Progenitor cell of endocrine pancreas (in vitro differentiated cells): Measurements from ENCODE around the gene MAML2. TPM values are rescaled to one million over a fixed set of nuclear protein-coding genes. Genes with fewer than 3 reads are reported as not detected.
A peak's percentile ranks its signal among the peaks of the same experiment; 100 is the strongest.

Experiments
- DNase-seq: peaks from one replicate; pipeline ENCODE4 v3.0.0; 2021; ENCODE audit warnings: low spot score; ENCODE audit not compliant: unreplicated experiment
- H3K27ac Mint-ChIP-seq: 2 replicates; pipeline ENCODE4 v1.8.0; 2021; ENCODE audit warnings: mild to moderate bottlenecking, moderate library complexity, mixed read lengths
- H3K27me3 Mint-ChIP-seq: 2 replicates; pipeline ENCODE4 v1.8.0; 2021; ENCODE audit warnings: mixed read lengths
- H3K36me3 Mint-ChIP-seq: 2 replicates; pipeline ENCODE4 v1.8.0; 2022; ENCODE audit warnings: mixed read lengths; ENCODE audit not compliant: insufficient read depth
- H3K4me1 Mint-ChIP-seq: 2 replicates; pipeline ENCODE4 v1.8.0; 2021; ENCODE audit warnings: low read depth, mixed read lengths
- H3K4me3 Mint-ChIP-seq: 2 replicates; pipeline ENCODE4 v1.8.0; 2021; ENCODE audit warnings: low read depth, mild to moderate bottlenecking, moderate library complexity, mixed read lengths
- H3K9me3 Mint-ChIP-seq: 2 replicates; pipeline ENCODE4 v1.8.0; 2021; ENCODE audit warnings: low read depth, mixed read lengths
- CTCF ChIP-seq: fragments of 200-600 bp; sonication (generic); IDR thresholded peaks from one replicate; pipeline ENCODE4 v1.5.0; 2021; ENCODE audit warnings: antibody characterized with exemption, mild to moderate bottlenecking; ENCODE audit not compliant: unreplicated experiment
- total RNA-seq: library from RNA; stranded (reverse); gene quantifications from 2 replicates; pipeline ENCODE4 v1.2.1, GENCODE V29; 2021

Gene MAML2
- total RNA-seq, 1 donor from 2014 or later: 17.6 TPM

GRCh38 chr11:96074551-96075310 lies 268.3 kb downstream of the MAML2 start:
- no peak for TF ChIP-seq CTCF
- peaks cover 21% of the 10 kb centered on the region for H3K4me1 Mint-ChIP-seq
- peak overlapping the region; percentile 26 for H3K27ac Mint-ChIP-seq
- no peak for DNase-seq
- no peaks in the 10 kb centered on the region for H3K27me3 Mint-ChIP-seq
- no peaks in the 10 kb centered on the region for H3K9me3 Mint-ChIP-seq
- H3K36me3 Mint-ChIP-seq: peaks cover 4% of the 10 kb centered on the region
- no peak overlapping the region for H3K4me3 Mint-ChIP-seq

GRCh38 chr11:96073536-96073935 lies 269.5 kb downstream of the MAML2 start:
- Mint-ChIP-seq H3K4me1 (peaks cover 19% of the 10 kb centered on the region), H3K27me3 (no peaks in the 10 kb centered on the region), H3K9me3 (no peaks in the 10 kb centered on the region), H3K4me3 (no peak overlapping the region), H3K36me3 (peaks cover 4% of the 10 kb centered on the region), H3K27ac (no peak overlapping the region)
- no peak for DNase-seq
- TF ChIP-seq CTCF: no peak

- Mint-ChIP-seq H3K9me3 (no peaks in the 10 kb centered on the region), H3K27ac (no peak overlapping the region), H3K4me1 (peaks cover 27% of the 10 kb centered on the region), H3K27me3 (no peaks in the 10 kb centered on the region), H3K36me3 (peaks cover 5% of the 10 kb centered on the region), H3K4me3 (no peak overlapping the region)
- TF ChIP-seq CTCF: no peak
- DNase-seq: no peak
Observed at GRCh38 chr11:96072592-96072991, 270.4 kb downstream of the MAML2 start.

GRCh38 chr11:96070453-96070852 lies 272.5 kb downstream of the MAML2 start:
- Mint-ChIP-seq H3K4me3 (no peak overlapping the region), H3K27me3 (no peaks in the 10 kb centered on the region), H3K36me3 (peaks cover 8% of the 10 kb centered on the region), H3K9me3 (no peaks in the 10 kb centered on the region), H3K27ac (no peak overlapping the region), H3K4me1 (peaks cover 32% of the 10 kb centered on the region)
- no peak for DNase-seq
- no peak for TF ChIP-seq CTCF

- no peak overlapping the region for H3K4me3 Mint-ChIP-seq
- H3K27me3 Mint-ChIP-seq: no peaks in the 10 kb centered on the region
- peak overlapping the region; percentile 22 for H3K27ac Mint-ChIP-seq
- H3K9me3 Mint-ChIP-seq: no peaks in the 10 kb centered on the region
- H3K36me3 Mint-ChIP-seq: peaks cover 4% of the 10 kb centered on the region
- peaks cover 25% of the 10 kb centered on the region for H3K4me1 Mint-ChIP-seq
- TF ChIP-seq CTCF: no peak
- DNase-seq: no peak
Observed at GRCh38 chr11:96067160-96067559, 275.8 kb downstream of the MAML2 start.
